K562 (cell line): Measurements from ENCODE around the gene ROM1. TPM values are rescaled to one million over a fixed set of nuclear protein-coding genes. Genes with fewer than 3 reads are reported as not detected.

Experiments used
- ARID3B ChIP-seq: fragments of 250-450 bp; sonication (Bioruptor Pico); IDR thresholded peaks from 2 replicates; pipeline ENCODE4 v1.4.0; 2020; ENCODE audit warnings: borderline replicate concordance
- FOXM1 ChIP-seq, 2 experiments: fragments of 450-650 bp in 1 of 2; sonication (generic) in 1 of 2; formaldehyde crosslinking in 1 of 2; IDR thresholded peaks; 2 replicates each; pipeline versions ENCODE4 v1.6.1 to v1.9.0; 2017 to 2022; ENCODE audit warnings: low read depth in 2 of 2, mild to moderate bottlenecking in 2 of 2, missing genetic modification reagents in 1 of 2, moderate library complexity in 1 of 2
- PATZ1 ChIP-seq: fragments of 250-450 bp; sonication (Bioruptor Pico); IDR thresholded peaks from 2 replicates; pipeline ENCODE4 v1.5.0; 2020; ENCODE audit warnings: mild to moderate bottlenecking, borderline replicate concordance
- RERE ChIP-seq: sonication (generic); formaldehyde crosslinking; IDR thresholded peaks from 2 replicates; pipeline ENCODE4 v1.8.0; 2023; ENCODE audit warnings: missing genetic modification reagents, mild to moderate bottlenecking, borderline replicate concordance
- RUNX1 ChIP-seq: sonication (generic); IDR thresholded peaks from 2 replicates; pipeline ENCODE4 v1.6.1; 2016; ENCODE audit warnings: antibody characterized with exemption, low read depth
- SMAD2 ChIP-seq: fragments of 150-350 bp; IDR thresholded peaks from 2 replicates; pipeline ENCODE4 v1.6.1; 2014; ENCODE audit warnings: low read depth, mild to moderate bottlenecking, low read length
- TARDBP ChIP-seq: fragments of 450-650 bp; IDR thresholded peaks from 2 replicates; pipeline ENCODE4 v1.6.1; 2016
- ZBTB43 ChIP-seq: sonication (generic); formaldehyde crosslinking; IDR thresholded peaks from 2 replicates; pipeline ENCODE4 v1.8.0; 2023; ENCODE audit warnings: mild to moderate bottlenecking, missing genetic modification reagents
- ZNF280B ChIP-seq: fragments of 250-450 bp; sonication (Bioruptor Pico); IDR thresholded peaks from 2 replicates; pipeline ENCODE4 v1.5.1; 2021; ENCODE audit warnings: mild to moderate bottlenecking
- ZNF512 ChIP-seq: IDR thresholded peaks from 2 replicates; pipeline ENCODE4 v1.6.1; 2016; ENCODE audit warnings: missing genetic modification characterization, missing compliant biosample characterization
- ZNF785 ChIP-seq: fragments of 250-450 bp; sonication (Bioruptor Pico); IDR thresholded peaks from 2 replicates; pipeline ENCODE4 v1.4.0; 2020; ENCODE audit warnings: mild to moderate bottlenecking
- polyA plus RNA-seq, 8 experiments: library from polyadenylated mRNA; depleted of rRNA in 4 of 8; stranded (reverse) in 5 of 8; unstranded in 3 of 8; fragments of >200 nt; fragmentation: Nextera tagmentation in 2 of 8; fragmentation: Illumina TruSeq in 1 of 8; extraction: Ambion mirVana in 2 of 8; extraction: Trizol in 1 of 8; gene quantifications; 2 replicates each; pipeline versions ENCODE4 v1.2.1 to v1.2.3, GENCODE V29; 2011 to 2014; ENCODE audit warnings: inconsistent platforms in 1 of 8, missing spikeins in 1 of 8
- total RNA-seq, 7 experiments: library from RNA; depleted of rRNA in 6 of 7; stranded (reverse); fragments of >200 nt in 6 of 7; fragmentation: Illumina TruSeq in 2 of 7; extraction: Trizol in 2 of 7; gene quantifications; 2 replicates each; pipeline versions ENCODE4 v1.2.1 to v1.2.3, GENCODE V29; 2011 to 2021; ENCODE audit warnings: low replicate concordance in 1 of 7

ROM1 gene
- total and polyA plus RNA-seq, 9 of the 15 experiments (the other 6 are each of a cell fraction or from before 2014, with no cell fraction given): 0.75 to 4.0 (median 2.6) TPM

GRCh38 chr11:62645946-62646824 lies 33.1 kb downstream of the ROM1 start, which contains the start of gene GANAB (continued):
- TF ChIP-seq ZNF512 (tag) (no peak), PATZ1 (CRISPR knock-in tag) (no peak), RERE (no peak), TARDBP (no peak), ZBTB43 (no peak), SMAD2 (no peak), FOXM1 (IDR thresholded peaks at IDR 0.05; ENCODE audit: low read depth) (no peak), FOXM1 (CRISPR knock-in tag; IDR thresholded peaks at IDR 0.05; ENCODE audit: low read depth) (no peak; the same call in 1 of the 2 replicates), ZNF785 (CRISPR knock-in tag) (no peak), RUNX1 (no peak), ARID3B (CRISPR knock-in tag) (no peak), ZNF280B (CRISPR knock-in tag) (no peak)
